OCI-LY3 (cell line): ENCODE results near the gene PLXNB3.

Experiments used
- H2AFZ ChIP-seq: fragments of 200-600, 300-600 bp; shearing (Covaris generic); 2 replicates; pipeline ENCODE4 v1.6.0; 2014; ENCODE audit warnings: antibody characterized with exemption, low read depth, low read length
- H3K27ac ChIP-seq: fragments of 200-600, 300-600 bp; sonication (generic); 2 replicates; pipeline ENCODE4 v1.5.1; 2014; ENCODE audit warnings: mild to moderate bottlenecking, low read length, moderate library complexity, mixed read lengths
- H3K27me3 ChIP-seq: fragments of 200-600, 300-600 bp; sonication (generic); 2 replicates; pipeline ENCODE4 v1.6.1; 2014; ENCODE audit warnings: low read depth, low read length, mixed read lengths
- H3K36me3 ChIP-seq: fragments of 200-600, 300-600 bp; sonication (generic); replicated peaks from 2 replicates; pipeline ENCODE3; 2014; ENCODE audit warnings: low read depth, low read length, mixed read lengths
- H3K4me1 ChIP-seq: fragments of 300-600, 200-600 bp; sonication (generic); 2 replicates; pipeline ENCODE4 v1.6.1; 2014; ENCODE audit warnings: low read length, mixed read lengths
- H3K4me2 ChIP-seq: fragments of 200-600, 300-600 bp; sonication (generic); 2 replicates; pipeline ENCODE4 v1.6.1; 2014; ENCODE audit warnings: low read length, mixed read lengths
- H3K4me3 ChIP-seq: fragments of 300-600, 200-600 bp; sonication (generic); 2 replicates; pipeline ENCODE4 v1.5.1; 2014; ENCODE audit warnings: antibody characterized with exemption, mild to moderate bottlenecking, low read length, moderate library complexity
- H3K79me2 ChIP-seq: fragments of 300-600, 200-600 bp; shearing (Covaris generic); 2 replicates; pipeline ENCODE4 v1.6.1; 2014; ENCODE audit warnings: mild to moderate bottlenecking, low read length, mixed read lengths
- H3K9ac ChIP-seq: fragments of 300-600, 200-600 bp; shearing (Covaris generic); 2 replicates; pipeline ENCODE4 v1.6.0; 2014; ENCODE audit warnings: mild to moderate bottlenecking, low read length, moderate library complexity
- H3K9me3 ChIP-seq: fragments of 200-600, 300-600 bp; shearing (Covaris generic); 2 replicates; pipeline ENCODE4 v1.6.1; 2014; ENCODE audit warnings: low read length, mixed read lengths; ENCODE audit not compliant: insufficient read depth
- H4K20me1 ChIP-seq: fragments of 200-600, 300-600 bp; sonication (generic); 2 replicates; pipeline ENCODE4 v1.6.1; 2016; ENCODE audit warnings: low read length, mixed read lengths; ENCODE audit not compliant: insufficient read depth
- EZH2phosphoT487 ChIP-seq: fragments of 200-600 bp; shearing (Covaris generic); IDR thresholded peaks from 2 replicates; pipeline ENCODE4 v1.6.1; 2018; ENCODE audit warnings: antibody characterized with exemption, mixed run types, low read depth
- TF ChIP-seq, protein P1 (sequence below): fragments of 200-600, 300-600 bp; sonication (generic); IDR thresholded peaks from 2 replicates; pipeline ENCODE4 v1.5.1; 2014; ENCODE audit warnings: antibody characterized with exemption, low read length, low read depth

The PLXNB3 gene

DNA sequence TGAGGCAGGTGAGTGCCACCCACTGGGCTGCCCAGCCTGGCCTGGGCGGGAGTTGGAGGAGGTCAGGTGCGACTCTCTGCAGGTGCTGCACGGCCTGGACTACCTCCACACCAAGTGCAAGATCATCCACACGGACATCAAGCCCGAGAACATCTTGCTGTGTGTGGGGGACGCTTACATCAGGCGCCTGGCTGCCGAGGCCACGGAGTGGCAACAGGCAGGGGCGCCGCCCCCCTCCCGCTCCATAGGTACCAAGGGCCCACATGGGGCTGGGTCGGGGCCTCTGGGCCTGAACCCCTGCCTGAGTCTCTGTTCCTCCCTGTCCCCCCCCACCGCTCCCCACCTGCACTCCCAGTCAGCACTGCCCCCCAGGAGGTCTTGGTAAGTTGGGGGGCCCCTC, 18.8 kb downstream of the PLXNB3 start:
- Histone ChIP-seq H3K9ac (no peak overlapping the region), H4K20me1 (no peaks in the 10 kb centered on the region), H3K9me3 (no peaks in the 10 kb centered on the region), H3K27ac (no peak overlapping the region), H3K4me2 (no peak overlapping the region), H3K4me3 (no peak overlapping the region), H3K36me3 (no peaks in the 10 kb centered on the region), H2AFZ (no peak overlapping the region), H3K79me2 (no peaks in the 10 kb centered on the region), H3K4me1 (no peaks in the 10 kb centered on the region), H3K27me3 (no peaks in the 10 kb centered on the region)
- TF ChIP-seq, protein P1, sequence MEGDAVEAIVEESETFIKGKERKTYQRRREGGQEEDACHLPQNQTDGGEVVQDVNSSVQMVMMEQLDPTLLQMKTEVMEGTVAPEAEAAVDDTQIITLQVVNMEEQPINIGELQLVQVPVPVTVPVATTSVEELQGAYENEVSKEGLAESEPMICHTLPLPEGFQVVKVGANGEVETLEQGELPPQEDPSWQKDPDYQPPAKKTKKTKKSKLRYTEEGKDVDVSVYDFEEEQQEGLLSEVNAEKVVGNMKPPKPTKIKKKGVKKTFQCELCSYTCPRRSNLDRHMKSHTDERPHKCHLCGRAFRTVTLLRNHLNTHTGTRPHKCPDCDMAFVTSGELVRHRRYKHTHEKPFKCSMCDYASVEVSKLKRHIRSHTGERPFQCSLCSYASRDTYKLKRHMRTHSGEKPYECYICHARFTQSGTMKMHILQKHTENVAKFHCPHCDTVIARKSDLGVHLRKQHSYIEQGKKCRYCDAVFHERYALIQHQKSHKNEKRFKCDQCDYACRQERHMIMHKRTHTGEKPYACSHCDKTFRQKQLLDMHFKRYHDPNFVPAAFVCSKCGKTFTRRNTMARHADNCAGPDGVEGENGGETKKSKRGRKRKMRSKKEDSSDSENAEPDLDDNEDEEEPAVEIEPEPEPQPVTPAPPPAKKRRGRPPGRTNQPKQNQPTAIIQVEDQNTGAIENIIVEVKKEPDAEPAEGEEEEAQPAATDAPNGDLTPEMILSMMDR: no peak
- no peak for TF ChIP-seq EZH2phosphoT487

DNA sequence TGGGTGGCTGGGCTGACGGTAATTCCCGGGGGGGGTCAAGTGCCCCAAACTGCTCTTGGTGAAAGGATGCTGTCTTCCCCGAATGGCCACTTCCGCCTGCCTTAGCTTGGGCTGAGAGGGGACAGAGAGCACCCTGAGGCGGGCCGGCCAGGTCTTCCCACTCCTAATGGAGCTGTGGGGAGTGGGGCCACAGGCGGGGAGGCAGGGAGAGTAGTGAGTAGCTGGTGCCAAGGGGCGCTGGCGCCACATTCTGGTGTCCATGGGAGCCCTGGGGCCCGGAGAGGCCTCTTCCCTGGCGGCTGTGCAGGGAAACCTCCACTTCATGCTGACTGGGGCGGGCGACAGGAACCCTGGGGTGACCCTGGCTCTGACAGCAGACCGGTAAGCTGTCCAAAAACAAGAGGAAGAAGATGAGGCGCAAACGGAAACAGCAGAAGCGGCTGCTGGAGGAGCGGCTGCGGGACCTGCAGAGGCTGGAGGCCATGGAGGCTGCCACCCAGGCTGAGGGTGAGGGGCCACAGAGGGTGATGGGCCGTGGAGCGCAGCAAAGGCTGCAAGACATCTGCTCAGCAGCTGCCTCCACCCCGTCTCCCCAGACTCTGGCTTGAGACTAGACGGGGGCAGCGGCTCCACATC, 19.4 kb downstream of the PLXNB3 start:
- Histone ChIP-seq H3K4me3 (no peak overlapping the region), H3K27ac (no peak overlapping the region), H3K9me3 (no peaks in the 10 kb centered on the region), H3K27me3 (no peaks in the 10 kb centered on the region), H4K20me1 (no peaks in the 10 kb centered on the region), H2AFZ (no peak overlapping the region), H3K79me2 (no peaks in the 10 kb centered on the region), H3K9ac (no peak overlapping the region), H3K4me1 (no peaks in the 10 kb centered on the region), H3K36me3 (no peaks in the 10 kb centered on the region), H3K4me2 (no peak overlapping the region)
- TF ChIP-seq, protein P1: no peak
- no peak for TF ChIP-seq EZH2phosphoT487

DNA sequence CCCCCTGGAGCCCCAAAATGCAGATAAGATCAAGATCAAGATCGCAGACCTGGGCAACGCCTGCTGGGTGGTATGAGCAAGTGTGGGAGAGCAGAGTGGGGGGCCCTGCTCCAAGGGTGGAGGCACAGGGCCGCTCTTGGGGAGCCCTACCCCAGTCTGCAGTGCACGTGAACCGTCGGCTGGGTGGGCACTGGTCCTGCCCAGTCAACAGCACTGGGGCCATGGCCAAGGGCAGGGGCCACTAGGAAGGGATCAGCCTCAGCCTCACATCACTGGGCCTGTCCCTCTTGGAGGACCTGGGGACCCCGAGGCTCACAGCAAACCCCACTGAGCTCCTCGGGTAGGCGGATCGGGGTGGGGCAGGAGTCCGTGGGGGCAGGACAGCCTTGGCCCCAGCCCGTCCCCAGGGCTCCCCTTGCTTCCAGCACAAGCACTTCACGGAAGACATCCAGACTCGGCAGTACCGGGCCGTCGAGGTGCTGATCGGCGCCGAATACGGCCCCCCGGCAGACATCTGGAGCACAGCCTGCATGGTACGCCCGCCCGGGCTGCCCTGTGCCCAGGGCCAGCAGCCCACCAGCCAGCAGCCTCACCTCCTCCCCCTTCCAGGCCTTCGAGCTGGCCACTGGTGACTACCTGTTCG, 20.4 kb downstream of the PLXNB3 start:
- Histone ChIP-seq H3K36me3 (no peaks in the 10 kb centered on the region), H3K9ac (no peak overlapping the region), H3K27ac (no peak overlapping the region), H3K79me2 (no peaks in the 10 kb centered on the region), H3K4me2 (no peak overlapping the region), H3K27me3 (no peaks in the 10 kb centered on the region), H2AFZ (no peak overlapping the region), H3K9me3 (no peaks in the 10 kb centered on the region), H3K4me3 (no peak overlapping the region), H4K20me1 (no peaks in the 10 kb centered on the region), H3K4me1 (no peaks in the 10 kb centered on the region)
- TF ChIP-seq EZH2phosphoT487: no peak

DNA sequence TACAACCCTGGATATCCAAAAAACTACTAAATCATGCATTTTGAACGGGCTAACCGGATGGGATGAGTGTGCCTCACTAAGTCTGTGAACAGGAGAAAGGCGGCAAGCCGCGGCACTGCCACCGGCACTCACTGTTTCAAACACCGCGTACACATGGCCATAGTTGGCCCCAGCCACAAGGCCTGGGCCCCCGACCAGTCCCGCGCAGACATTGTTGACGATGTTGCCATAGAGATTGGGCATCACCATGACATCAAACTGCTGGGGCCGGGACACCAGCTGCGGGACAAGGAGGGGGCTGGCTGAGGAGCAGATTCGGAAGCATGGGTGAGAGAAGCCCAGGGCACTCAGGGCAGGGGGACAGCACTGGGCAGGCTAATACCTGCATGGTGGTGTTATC, 22.6 kb downstream of the PLXNB3 start:
- H3K4me2 ChIP-seq: no peak overlapping the region
- H3K27ac ChIP-seq: no peak overlapping the region
- no peaks in the 10 kb centered on the region for H3K36me3 ChIP-seq
- H3K27me3 ChIP-seq: no peaks in the 10 kb centered on the region
- TF ChIP-seq EZH2phosphoT487: no peak
- TF ChIP-seq, protein P1: no peak
- H3K9me3 ChIP-seq: no peaks in the 10 kb centered on the region
- no peak overlapping the region for H2AFZ ChIP-seq
- H3K4me3 ChIP-seq: no peak overlapping the region
- no peaks in the 10 kb centered on the region for H4K20me1 ChIP-seq
- H3K4me1 ChIP-seq: no peaks in the 10 kb centered on the region
- H3K79me2 ChIP-seq: peaks cover 6% of the 10 kb centered on the region; the same call in 1 of the 2 replicates
- no peak overlapping the region for H3K9ac ChIP-seq
